ENCODE results near the gene IGSF21. TPM values are rescaled to one million over a fixed set of nuclear protein-coding genes. Genes with fewer than 3 reads are reported as not detected.

The IGSF21 gene
- total and polyA plus RNA-seq, 10 of the 15 experiments (the other 5 are each of a cell fraction or from before 2014, with no cell fraction given) = 0.03 to 0.49 TPM; not detected in 8

- intact Hi-C loops (cut with micrococcal nuclease; ENCODE audit: unreplicated experiment) = loop anchor here (2.0 kb wide), 1 partner anchor 61 kb away; no protein-coding TSS in a partner anchor
- Histone ChIP-seq H3K9ac (ENCODE audit: control insufficient read depth, insufficient read depth, low read length) (no peak overlapping the region), H3K4me1 (ENCODE audit: control insufficient read depth, insufficient read depth, low read length) (peaks cover 37% of the 10 kb centered on the region), H3K27me3 (replicated peaks in 1 of 2; ENCODE audit: control insufficient read depth in 2 of 2, insufficient read depth in 2 of 2, low read length in 1 of 2) (no peaks in the 10 kb centered on the region), H3K79me2 (ENCODE audit: control insufficient read depth, insufficient read depth, low read length) (no peaks in the 10 kb centered on the region), H3K27ac (ENCODE audit: control insufficient read depth, insufficient read depth) (peak overlapping the region; percentile 67), H3K36me3 (ENCODE audit: control insufficient read depth in 2 of 2, insufficient read depth in 2 of 2, low read length in 1 of 2) (no peaks in the 10 kb centered on the region), H3K4me2 (ENCODE audit: control insufficient read depth, insufficient read depth) (no peak overlapping the region), H2AFZ (ENCODE audit: control insufficient read depth, low read depth, low read length) (no peak overlapping the region), H4K20me1 (ENCODE audit: control insufficient read depth, insufficient read depth) (no peaks in the 10 kb centered on the region), H3K4me3 (no peak overlapping the region), H3K9me3 (replicated peaks; ENCODE audit: control insufficient read depth, insufficient read depth, low read length) (no peaks in the 10 kb centered on the region)
- ChIA-PET CTCF (interaction anchor here (0.5 to 3.6 kb wide), 5 partner anchors 9 to 1236 kb away, joined by 3 to 31 read pairs (median 3); no protein-coding TSS in a partner anchor), SMC1A (ENCODE audit: uncharacterized antibody, unreplicated experiment) (interaction anchor here (1.1 to 3.7 kb wide), 6 partner anchors 8 to 38 kb away, joined by 3 to 25 read pairs (median 8); no protein-coding TSS in a partner anchor), POLR2A (interaction anchor here (1.0 to 1.3 kb wide), 2 partner anchors 13 to 62 kb away, joined by 3 to 4 read pairs; no protein-coding TSS in a partner anchor), RAD21 (ENCODE audit: unreplicated experiment) (interaction anchor here (0.7 to 1.5 kb wide), 7 partner anchors 9 to 38 kb away, joined by 3 to 7 read pairs (median 4); no protein-coding TSS in a partner anchor)
- ATAC-seq (peak; percentile 63), FAIRE-seq (peak; percentile 59), DNase-seq (ENCODE audit: low read depth, low spot score) (peak; percentile 33)
- in situ Hi-C loops (cut with MboI) = no loop called here
- BruUV-seq (replicated peaks) = no TSS peak
- 21% methylated on average over 7 of the region's 7 CpGs for WGBS (ENCODE audit: insufficient coverage, insufficient replicate concordance, low lambda C conversion rate, missing lambda C conversion rate)
- TF ChIP-seq TARDBP (IDR thresholded peaks at IDR 0.05; ENCODE audit: borderline replicate concordance) (no peak), SREBF2 (IDR thresholded peaks at IDR 0.05; ENCODE audit: low read length) (no peak), IKZF1 (conservative IDR thresholded peaks at IDR 0.05) (peak; percentile 50), LARP7 (IDR thresholded peaks at IDR 0.05) (no peak), POLR2AphosphoS2 (IDR thresholded peaks at IDR 0.05; ENCODE audit: low read depth, low read length) (no peak), GATAD2B (conservative IDR thresholded peaks at IDR 0.05; ENCODE audit: low read depth) (no peak; the same call in 1 of the 2 replicates), NFXL1 (IDR thresholded peaks at IDR 0.05; ENCODE audit: borderline replicate concordance) (no peak), TCF12 (IDR thresholded peaks at IDR 0.05; ENCODE audit: low read depth, low read length) (peak; percentile 32; the same call in 1 of the 2 replicates), MTA2 (IDR thresholded peaks at IDR 0.05; ENCODE audit: low read depth) (0 out of 2 replicates have a peak, but pooled peaks have one; percentile 13), MEF2B (IDR thresholded peaks at IDR 0.05; ENCODE audit: partially characterized antibody, poor library complexity, severe bottlenecking) (peak; percentile 48), HDAC6 (IDR thresholded peaks at IDR 0.05; ENCODE audit: unreplicated experiment) (no peak), PML (IDR thresholded peaks at IDR 0.05; ENCODE audit: low read length) (no peak), DPF2 (IDR thresholded peaks at IDR 0.05) (peak; percentile 59), PAX5 (IDR thresholded peaks at IDR 0.05; ENCODE audit: borderline replicate concordance, low read depth, low read length) (peak; percentile 66; the same call in 1 of the 2 replicates), NBN (IDR thresholded peaks at IDR 0.05) (0 out of 2 replicates have a peak, but pooled peaks have one; percentile 11), CTCF (IDR thresholded peaks at IDR 0.05 in 2 of 3, conservative IDR thresholded peaks at IDR 0.05 in 1 of 3; ENCODE audit: control insufficient read depth in 2 of 3, extremely low read depth in 1 of 3, insufficient read depth in 1 of 3, low read depth in 3 of 3, low read length in 3 of 3) (no peak), RFX5 (IDR thresholded peaks at IDR 0.05; ENCODE audit: low read depth, low read length) (no peak), YY1 (IDR thresholded peaks at IDR 0.05; ENCODE audit: low read depth, low read length) (no peak), BCL11A (IDR thresholded peaks at IDR 0.05; ENCODE audit: low read depth, low read length) (no peak), HDAC2 (IDR thresholded peaks at IDR 0.05) (no peak), IKZF2 (IDR thresholded peaks at IDR 0.05) (peak; percentile 23 to 37; a peak in 1 of 4 replicates), HCFC1 (IDR thresholded peaks at IDR 0.05; ENCODE audit: low read length) (no peak)
- TF ChIP-seq, protein P1, sequence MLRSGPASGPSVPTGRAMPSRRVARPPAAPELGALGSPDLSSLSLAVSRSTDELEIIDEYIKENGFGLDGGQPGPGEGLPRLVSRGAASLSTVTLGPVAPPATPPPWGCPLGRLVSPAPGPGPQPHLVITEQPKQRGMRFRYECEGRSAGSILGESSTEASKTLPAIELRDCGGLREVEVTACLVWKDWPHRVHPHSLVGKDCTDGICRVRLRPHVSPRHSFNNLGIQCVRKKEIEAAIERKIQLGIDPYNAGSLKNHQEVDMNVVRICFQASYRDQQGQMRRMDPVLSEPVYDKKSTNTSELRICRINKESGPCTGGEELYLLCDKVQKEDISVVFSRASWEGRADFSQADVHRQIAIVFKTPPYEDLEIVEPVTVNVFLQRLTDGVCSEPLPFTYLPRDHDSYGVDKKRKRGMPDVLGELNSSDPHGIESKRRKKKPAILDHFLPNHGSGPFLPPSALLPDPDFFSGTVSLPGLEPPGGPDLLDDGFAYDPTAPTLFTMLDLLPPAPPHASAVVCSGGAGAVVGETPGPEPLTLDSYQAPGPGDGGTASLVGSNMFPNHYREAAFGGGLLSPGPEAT (IDR thresholded peaks at IDR 0.05; ENCODE audit: low read depth) = peak; percentile 68
- TF ChIP-seq, protein P2, sequence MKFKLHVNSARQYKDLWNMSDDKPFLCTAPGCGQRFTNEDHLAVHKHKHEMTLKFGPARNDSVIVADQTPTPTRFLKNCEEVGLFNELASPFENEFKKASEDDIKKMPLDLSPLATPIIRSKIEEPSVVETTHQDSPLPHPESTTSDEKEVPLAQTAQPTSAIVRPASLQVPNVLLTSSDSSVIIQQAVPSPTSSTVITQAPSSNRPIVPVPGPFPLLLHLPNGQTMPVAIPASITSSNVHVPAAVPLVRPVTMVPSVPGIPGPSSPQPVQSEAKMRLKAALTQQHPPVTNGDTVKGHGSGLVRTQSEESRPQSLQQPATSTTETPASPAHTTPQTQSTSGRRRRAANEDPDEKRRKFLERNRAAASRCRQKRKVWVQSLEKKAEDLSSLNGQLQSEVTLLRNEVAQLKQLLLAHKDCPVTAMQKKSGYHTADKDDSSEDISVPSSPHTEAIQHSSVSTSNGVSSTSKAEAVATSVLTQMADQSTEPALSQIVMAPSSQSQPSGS (IDR thresholded peaks at IDR 0.05; ENCODE audit: low read length) = no peak
These were observed 177.9 kb downstream of the IGSF21 start for GRCh38 chr1:18285538-18285924.

Data from GM12878 (cell line).